HG03439 (cell line): Measurements from ENCODE around the gene SNAPC5.

ENCODE experiments used
- ATAC-seq: cut with Tn5 transposase; IDR thresholded peaks from one replicate; pipeline ENCODE4 v1.9.1; 2021; ENCODE audit warnings: mild to moderate bottlenecking, moderate library complexity; ENCODE audit not compliant: unreplicated experiment

SNAPC5 gene

DNA sequence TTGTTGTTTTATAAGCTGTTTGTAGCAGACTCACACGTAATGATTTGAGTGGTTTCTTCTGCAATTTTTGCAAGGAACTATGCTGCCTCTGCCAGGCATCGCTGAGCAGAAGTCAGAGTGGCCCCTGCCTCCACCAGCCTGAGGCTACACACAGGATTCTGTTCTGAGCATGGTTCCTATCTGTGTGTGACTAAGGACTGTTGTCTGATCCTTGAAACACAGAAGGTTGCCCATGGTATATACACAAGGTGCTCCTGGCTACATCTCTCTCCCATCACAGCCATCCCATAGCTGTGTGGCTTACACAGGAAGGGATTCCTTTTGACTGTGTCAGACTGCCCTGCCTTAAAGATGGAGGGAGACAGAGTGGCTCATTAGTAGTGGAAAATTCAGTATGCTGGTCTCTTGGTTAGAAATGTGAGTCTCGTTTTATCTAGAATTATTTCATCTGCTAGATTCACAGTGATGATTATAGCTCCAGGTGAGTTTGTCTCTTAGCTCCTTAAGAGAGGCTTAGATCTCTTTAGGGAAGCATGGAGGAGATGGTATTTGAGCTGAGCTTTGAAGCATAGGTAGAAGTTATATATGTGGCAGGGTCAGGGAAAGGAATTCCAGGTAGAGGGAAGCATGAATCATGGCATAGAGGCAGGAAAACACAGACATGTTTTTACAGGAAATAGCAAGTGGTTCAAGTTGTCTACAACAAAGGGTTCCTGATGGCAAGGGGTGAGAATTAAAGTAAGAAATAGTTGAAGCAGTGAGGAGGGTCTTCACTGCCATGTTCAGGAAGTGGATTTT, 37.5 kb downstream of the SNAPC5 start:
- ATAC-seq, result no peak

DNA sequence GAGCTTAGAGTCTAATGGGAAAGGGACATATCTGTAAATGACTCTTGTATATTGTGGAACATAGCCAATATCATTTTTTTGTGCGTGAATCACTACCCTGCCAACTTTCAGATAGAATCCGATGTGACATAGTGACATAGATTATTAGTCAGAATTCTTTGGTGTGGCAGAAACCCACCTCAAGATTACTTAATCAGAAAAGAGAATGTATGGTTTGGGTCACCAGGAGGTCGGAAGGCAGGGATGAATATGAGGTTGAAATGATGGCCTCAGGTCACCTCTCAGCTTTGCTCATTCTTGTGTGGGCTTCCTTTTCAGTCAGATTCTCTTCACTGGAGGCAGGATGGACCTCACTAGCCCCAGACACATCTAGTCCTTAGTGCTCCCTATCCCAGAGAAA, 41.4 kb downstream of the SNAPC5 start:
- ATAC-seq, result no peak

GRCh38 chr15:66454143-66454542, 43.4 kb downstream of the SNAPC5 start:
- ATAC-seq, result no peak

- no peak for ATAC-seq
Observed at GRCh38 chr15:66452971-66453580, 44.5 kb downstream of the SNAPC5 start.

DNA sequence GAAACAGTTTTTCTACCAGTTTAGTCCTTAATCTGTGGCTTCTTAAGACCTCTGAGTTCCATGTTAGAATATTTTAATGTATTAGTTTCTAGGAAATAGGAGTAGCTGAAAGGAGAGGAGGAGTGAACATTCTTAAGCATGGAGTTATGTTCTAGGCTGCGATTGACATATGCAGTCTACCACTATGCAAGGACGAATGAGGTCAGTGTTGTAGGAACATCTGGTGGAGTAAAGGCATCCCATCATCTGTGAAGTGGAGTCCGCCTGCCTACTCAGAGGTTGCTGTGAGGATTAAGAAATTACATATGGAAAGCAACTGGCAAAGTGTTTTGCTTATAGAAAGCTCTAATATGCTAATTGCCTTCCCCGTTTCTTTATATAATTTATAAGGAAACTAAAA, 45.1 kb downstream of the SNAPC5 start:
- no peak for ATAC-seq
